Cardiac fibroblast (primary cell): ENCODE data around the gene NPFFR2.
"Not testable (repeated sequence)": the region's sequence is repeated elsewhere in the genome, so short reads cannot be mapped to it uniquely, and the experiment has no call there.

Experiments used
- DNase-seq, 2 donors: peaks; one replicate each; pipeline versions ENCODE4 v3.0.0 to v3.0.0-alpha.2; 2010; ENCODE audit warnings: low read depth in 2 of 2
- H3K4me3 ChIP-seq, 2 donors: replicated peaks in 1 of 2; 1 replicate in 1 of 2; 2 replicates in 1 of 2; pipeline ENCODE4 v1.5.1; 2011; ENCODE audit warnings: low read depth in 2 of 2, low read length in 2 of 2, mild to moderate bottlenecking in 2 of 2, moderate library complexity in 1 of 2
- CTCF ChIP-seq: IDR thresholded peaks from one replicate; pipeline ENCODE4 v1.5.1; 2011; ENCODE audit warnings: low read depth, mild to moderate bottlenecking, low read length, inconsistent platforms

The NPFFR2 gene

GRCh38 chr4:72076562-72076961 is 44.8 kb downstream of the NPFFR2 start:
- DNase-seq, result peak; percentile 0 to 12
- TF ChIP-seq CTCF, result no peak
- H3K4me3 ChIP-seq, result no peak overlapping the region

DNA sequence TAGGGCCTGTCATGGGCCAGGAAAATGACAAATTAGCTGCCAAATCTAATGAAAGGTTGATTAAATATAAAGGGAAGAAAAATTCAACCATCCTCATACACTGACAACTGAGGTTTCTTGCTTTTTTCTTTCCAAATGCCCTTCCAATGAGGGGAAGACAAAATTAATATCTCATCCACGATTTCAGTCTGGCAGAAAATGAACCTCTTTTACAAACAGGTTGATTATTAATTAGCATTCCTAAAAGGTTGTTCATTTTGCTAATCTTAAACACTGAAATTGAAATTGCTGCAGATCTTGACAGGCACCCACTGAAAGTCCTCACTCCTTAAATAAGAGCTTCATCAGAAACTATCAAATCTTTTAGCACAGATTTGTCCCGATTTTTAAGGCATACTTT is 45.5 kb downstream of the NPFFR2 start:
- DNase-seq, result no peak
- TF ChIP-seq CTCF, result no peak
- no peak overlapping the region for H3K4me3 ChIP-seq

DNA sequence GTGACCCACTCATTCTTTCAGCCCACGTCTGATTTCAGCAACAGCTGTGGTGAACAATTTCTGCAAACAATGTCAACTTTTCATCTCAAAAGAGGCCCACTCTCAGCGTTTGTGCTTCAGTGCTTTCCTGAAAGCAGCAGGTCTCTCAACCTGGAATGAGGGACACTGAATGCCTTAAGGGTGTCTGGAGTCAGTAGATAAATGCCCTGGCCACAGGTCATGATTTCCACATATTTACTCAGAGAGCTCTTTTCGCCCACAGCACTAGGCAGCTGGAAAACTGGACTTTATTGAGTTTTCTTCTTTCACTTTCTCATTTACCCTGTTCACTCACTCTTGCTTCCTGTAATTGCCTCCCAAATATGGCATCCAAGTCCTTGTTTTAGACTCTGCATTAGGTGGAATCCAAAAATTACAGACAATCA is 52.8 kb downstream of the NPFFR2 start:
- no peak for DNase-seq

GRCh38 chr4:72090606-72091005 is 58.8 kb downstream of the NPFFR2 start:
- not testable (repeated sequence) for H3K4me3 ChIP-seq, DNase-seq

More for the DNA sequence above, 52.8 kb downstream of the NPFFR2 start:
- TF ChIP-seq CTCF, result no peak
- no peak overlapping the region for H3K4me3 ChIP-seq

DNA sequence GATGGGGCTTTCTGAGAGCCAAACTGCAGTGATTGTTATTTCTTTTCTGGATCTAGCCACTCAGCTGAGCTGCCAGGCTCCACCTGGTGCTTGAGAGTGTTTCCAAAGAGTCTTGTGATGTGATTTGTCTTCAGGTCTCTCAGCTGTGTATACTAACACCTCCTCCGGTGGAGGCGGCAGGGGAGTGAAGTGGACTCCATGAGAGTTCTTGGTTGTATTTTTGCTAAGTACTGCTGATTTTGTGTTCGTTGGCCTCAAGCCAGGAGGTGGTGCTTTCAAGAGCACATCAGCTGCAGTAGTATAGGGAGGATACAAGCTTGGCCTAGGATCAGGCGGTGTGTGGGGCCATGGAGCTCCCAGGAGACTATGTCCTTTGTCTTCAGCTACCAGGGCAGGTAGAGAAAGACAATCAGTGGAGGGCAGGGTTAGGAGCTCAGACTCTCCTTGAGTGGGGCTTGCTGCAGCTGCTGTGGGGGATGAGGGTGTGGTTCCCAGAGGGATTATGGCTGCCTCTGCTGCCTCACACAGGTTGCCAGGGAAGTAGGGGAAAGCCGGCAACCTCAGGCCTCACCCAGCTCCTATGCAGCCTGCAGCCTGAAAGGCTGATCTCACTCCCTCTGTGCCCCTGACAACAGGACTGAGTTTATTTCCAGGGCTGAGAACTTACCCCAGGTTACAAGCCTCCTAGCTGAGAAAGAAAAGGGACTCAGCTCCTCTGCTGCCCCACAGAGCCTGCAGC is 62.4 kb downstream of the NPFFR2 start:
- TF ChIP-seq CTCF, result no peak
- H3K4me3 ChIP-seq, result no peak overlapping the region
- no peak for DNase-seq

GRCh38 chr4:72107456-72107855 is 75.7 kb downstream of the NPFFR2 start:
- no peak for TF ChIP-seq CTCF
- H3K4me3 ChIP-seq, result no peak overlapping the region
- DNase-seq, result no peak

DNA sequence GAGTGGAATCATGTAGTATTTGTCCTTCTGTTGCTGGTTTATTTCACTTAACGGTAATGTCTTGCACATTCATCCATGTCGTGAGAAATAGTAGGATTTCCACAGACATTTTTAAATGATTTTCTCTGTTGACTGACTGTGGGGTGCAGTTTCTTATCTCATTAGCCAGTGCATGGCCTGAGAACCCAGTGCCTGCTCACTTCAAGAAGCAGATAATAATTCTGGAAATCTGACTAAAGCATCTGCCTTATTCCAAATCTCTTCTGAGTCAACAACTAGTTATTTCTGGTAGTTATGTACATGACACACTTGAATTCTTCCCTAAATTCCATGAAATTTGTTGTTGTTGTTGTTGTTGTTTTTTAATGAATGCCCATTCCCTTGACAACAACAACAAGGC is 77.6 kb downstream of the NPFFR2 start:
- TF ChIP-seq CTCF, result no peak
- no peak for DNase-seq
- H3K4me3 ChIP-seq, result no peak overlapping the region
